Measurements from ENCODE around the gene DOCK8.

DNA sequence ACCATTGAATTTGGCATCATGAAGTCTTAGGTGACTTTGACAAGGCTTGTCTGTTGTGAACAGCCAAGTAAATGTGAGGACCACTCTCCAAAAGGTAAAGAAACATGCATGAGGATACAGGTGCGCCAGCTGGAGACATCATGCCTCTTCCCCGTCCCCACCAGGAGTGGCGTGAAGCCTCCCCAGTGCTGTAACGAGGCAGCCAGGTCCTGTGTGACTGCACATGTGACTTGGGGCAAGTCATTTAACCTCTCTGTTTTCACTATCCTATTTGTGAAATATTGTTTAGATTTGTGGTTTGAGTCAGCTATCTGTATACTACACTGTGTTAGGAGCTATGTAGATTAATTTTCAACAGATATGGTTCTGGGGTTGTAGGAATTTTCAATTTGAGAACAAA is 65.0 kb downstream of the DOCK8 start:
- TF ChIP-seq, protein P1, sequence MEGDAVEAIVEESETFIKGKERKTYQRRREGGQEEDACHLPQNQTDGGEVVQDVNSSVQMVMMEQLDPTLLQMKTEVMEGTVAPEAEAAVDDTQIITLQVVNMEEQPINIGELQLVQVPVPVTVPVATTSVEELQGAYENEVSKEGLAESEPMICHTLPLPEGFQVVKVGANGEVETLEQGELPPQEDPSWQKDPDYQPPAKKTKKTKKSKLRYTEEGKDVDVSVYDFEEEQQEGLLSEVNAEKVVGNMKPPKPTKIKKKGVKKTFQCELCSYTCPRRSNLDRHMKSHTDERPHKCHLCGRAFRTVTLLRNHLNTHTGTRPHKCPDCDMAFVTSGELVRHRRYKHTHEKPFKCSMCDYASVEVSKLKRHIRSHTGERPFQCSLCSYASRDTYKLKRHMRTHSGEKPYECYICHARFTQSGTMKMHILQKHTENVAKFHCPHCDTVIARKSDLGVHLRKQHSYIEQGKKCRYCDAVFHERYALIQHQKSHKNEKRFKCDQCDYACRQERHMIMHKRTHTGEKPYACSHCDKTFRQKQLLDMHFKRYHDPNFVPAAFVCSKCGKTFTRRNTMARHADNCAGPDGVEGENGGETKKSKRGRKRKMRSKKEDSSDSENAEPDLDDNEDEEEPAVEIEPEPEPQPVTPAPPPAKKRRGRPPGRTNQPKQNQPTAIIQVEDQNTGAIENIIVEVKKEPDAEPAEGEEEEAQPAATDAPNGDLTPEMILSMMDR (IDR thresholded peaks at IDR 0.05), result no peak
- no peak for TF ChIP-seq POLR2AphosphoS5 (IDR thresholded peaks at IDR 0.05)
- TF ChIP-seq POLR2A (IDR thresholded peaks at IDR 0.05), result no peak
